Activated B cell treated with CpG ODN at 0.5 μM for 24 hours (primary cell): ENCODE results near the gene PCDH1. TPM values are rescaled to one million over a fixed set of nuclear protein-coding genes. Genes with fewer than 3 reads are reported as not detected.

Experiments used
- ATAC-seq: fragments of 200-7000 bp; cut with Tn5 transposase; one replicate; pipeline ENCODE4 v1.10.0; 2021; ENCODE audit warnings: low read depth, mild to moderate bottlenecking, moderate library complexity
- CTCF ChIA-PET: fragments of 350-600 bp; sonication (Branson Sonifier 250); formaldehyde crosslinking; loops from one replicate; lab custom pipeline; 2021; ENCODE audit warnings: antibody characterized with exemption; lab: Charles Lee
- POLR2A ChIA-PET: fragments of 350-600 bp; sonication (Branson Sonifier 250); formaldehyde crosslinking; loops from one replicate; lab custom pipeline; 2021; ENCODE audit warnings: antibody characterized with exemption; lab: Charles Lee
- DNase-seq: peaks from one replicate; pipeline ENCODE4 v3.0.0; 2022
- H3K27ac Mint-ChIP-seq: one replicate; pipeline ENCODE4 v1.8.0; 2020; ENCODE audit warnings: mixed read lengths
- H3K27me3 Mint-ChIP-seq: one replicate; pipeline ENCODE4 v1.8.0; 2021; ENCODE audit warnings: mixed read lengths
- H3K36me3 Mint-ChIP-seq: one replicate; pipeline ENCODE4 v1.8.0; 2021; ENCODE audit warnings: low read depth, mixed read lengths
- H3K4me1 Mint-ChIP-seq: one replicate; pipeline ENCODE4 v1.8.0; 2021; ENCODE audit warnings: mixed read lengths
- H3K4me3 Mint-ChIP-seq: one replicate; pipeline ENCODE4 v1.8.0; 2020; ENCODE audit warnings: mild to moderate bottlenecking, mixed read lengths
- H3K9me3 Mint-ChIP-seq: one replicate; pipeline ENCODE4 v1.8.0; 2020; ENCODE audit warnings: mixed read lengths
- CTCF ChIP-seq: fragments of 200-600 bp; IDR thresholded peaks from one replicate; pipeline ENCODE4 v1.8.0; 2022; ENCODE audit warnings: antibody characterized with exemption, mild to moderate bottlenecking
- intact Hi-C: fragments of 100-400 bp; cut with micrococcal nuclease; formaldehyde crosslinking; loops from one replicate; pipeline ENCODE4 v1.15.1; 2024
- total RNA-seq: library from RNA; stranded (reverse); gene quantifications from 2 replicates; pipeline ENCODE4 v1.2.3, GENCODE V29; 2022

The PCDH1 gene
- total RNA-seq, 1 donor from 2014 or later = not detected

GRCh38 chr5:141880961-141881801 lies 3.0 kb upstream of the PCDH1 start:
- DNase-seq (no peak), ATAC-seq (no peak)
- no peaks in the 10 kb centered on the region for H3K9me3 Mint-ChIP-seq
- peaks cover 69% of the 10 kb centered on the region for H3K27me3 Mint-ChIP-seq
- POLR2A ChIA-PET = no interaction called here
- H3K4me3 Mint-ChIP-seq = no peak overlapping the region
- CTCF ChIA-PET = interaction anchor here (0.5 to 7.1 kb wide), 7 partner anchors 40 to 891 kb away, joined by 3 to 109 read pairs (median 4); no protein-coding TSS in a partner anchor
- H3K4me1 Mint-ChIP-seq = peaks cover 27% of the 10 kb centered on the region
- intact Hi-C loops = no loop called here
- H3K27ac Mint-ChIP-seq = no peak overlapping the region
- no peaks in the 10 kb centered on the region for H3K36me3 Mint-ChIP-seq
- no peak for TF ChIP-seq CTCF

- POLR2A ChIA-PET = interaction anchor here (0.5 kb wide), 1 partner anchor 220 kb away, joined by 3 read pairs; no protein-coding TSS in a partner anchor
- no peak overlapping the region for H3K27ac Mint-ChIP-seq
Observed at GRCh38 chr5:141879941-141880738, 1.9 kb upstream of the PCDH1 start.

GRCh38 chr5:141879426-141879759 lies 1.2 kb upstream of the PCDH1 start:
- Mint-ChIP-seq H3K9me3 (no peaks in the 10 kb centered on the region), H3K4me3 (peak overlapping the region; percentile 76), H3K4me1 (peaks cover 34% of the 10 kb centered on the region), H3K27ac (peak overlapping the region; percentile 43), H3K27me3 (peaks cover 69% of the 10 kb centered on the region), H3K36me3 (no peaks in the 10 kb centered on the region)
- CTCF ChIA-PET = interaction anchor here (0.6 to 7.1 kb wide), 24 partner anchors 11 to 287 kb away, joined by 3 to 109 read pairs (median 4); partner anchors contain the start of genes DELE1, DIAPH1, PCDH12 and RNF14
- DNase-seq = no peak
- POLR2A ChIA-PET = interaction anchor here (0.8 to 2.4 kb wide), 5 partner anchors 45 to 228 kb away, joined by 3 to 7 read pairs (median 3); partner anchors contain the start of genes DELE1 and FCHSD1
- TF ChIP-seq CTCF = no peak
- no peak for ATAC-seq
- intact Hi-C loops = loop anchor here (1.0 to 10.0 kb wide), 12 partner anchors 30 to 465 kb away; partner anchors contain the start of genes PCDHGA10 and PCDHGB7

More at GRCh38 chr5:141879941-141880738, 1.9 kb upstream of the PCDH1 start:
- Mint-ChIP-seq H3K27me3 (peaks cover 69% of the 10 kb centered on the region), H3K4me3 (no peak overlapping the region), H3K36me3 (no peaks in the 10 kb centered on the region), H3K4me1 (peaks cover 33% of the 10 kb centered on the region), H3K9me3 (no peaks in the 10 kb centered on the region)
- intact Hi-C loops = loop anchor here (1.0 to 10.0 kb wide), 12 partner anchors 31 to 465 kb away; partner anchors contain the start of genes PCDHGA10 and PCDHGB7
- DNase-seq = no peak
- CTCF ChIA-PET = interaction anchor here (1.0 to 7.1 kb wide), 15 partner anchors 10 to 288 kb away, joined by 3 to 109 read pairs (median 4); partner anchors contain the start of genes DELE1, DIAPH1 and RNF14
- no peak for TF ChIP-seq CTCF
- ATAC-seq = no peak

GRCh38 chr5:141878711-141879425 lies 658 bp upstream of the PCDH1 start:
- Mint-ChIP-seq H3K4me1 (peaks cover 34% of the 10 kb centered on the region), H3K9me3 (no peaks in the 10 kb centered on the region), H3K27me3 (peaks cover 71% of the 10 kb centered on the region), H3K4me3 (peak overlapping the region; percentile 76), H3K36me3 (no peaks in the 10 kb centered on the region), H3K27ac (peak overlapping the region; percentile 43)
- ATAC-seq (peak; percentile 86), DNase-seq (peak; percentile 70)
- CTCF ChIA-PET = interaction anchor here (0.5 to 7.1 kb wide), 27 partner anchors 11 to 1476 kb away, joined by 3 to 109 read pairs (median 4); partner anchors contain the start of genes DELE1, DIAPH1, PCDH12 and RNF14
- TF ChIP-seq CTCF = peak; percentile 87
- intact Hi-C loops = loop anchor here (1.0 to 10.0 kb wide), 12 partner anchors 30 to 464 kb away; partner anchors contain the start of genes PCDHGA10 and PCDHGB7
- POLR2A ChIA-PET = interaction anchor here (0.8 to 2.4 kb wide), 6 partner anchors 9 to 228 kb away, joined by 3 to 7 read pairs (median 3); partner anchors contain the start of genes DELE1 and FCHSD1
